ENCODE results near the gene DAB2. TPM values are rescaled to one million over a fixed set of nuclear protein-coding genes. Genes with fewer than 3 reads are reported as not detected.

Gene DAB2
- total RNA-seq, 1 donor from 2014 or later = 33.6 TPM

DNA sequence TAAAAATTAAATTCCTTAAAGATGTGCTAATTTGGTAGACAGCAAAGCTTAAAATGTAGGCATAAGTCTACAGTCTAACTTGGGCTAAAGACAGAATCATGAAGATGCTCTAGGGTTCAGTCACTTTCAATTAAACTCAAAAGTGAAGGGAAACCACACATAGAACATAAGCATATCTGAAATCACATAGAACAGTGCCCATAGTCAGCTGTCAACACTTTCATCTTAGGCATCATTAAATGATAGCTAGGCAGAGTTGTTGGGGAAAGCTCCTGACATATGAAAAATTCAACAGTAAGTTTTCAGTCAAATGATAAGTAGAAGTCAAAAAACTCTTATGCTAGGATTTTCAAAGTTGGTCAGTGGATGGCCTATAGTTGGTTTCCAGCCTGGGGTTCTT, 11.0 kb downstream of the DAB2 start:
- TF ChIP-seq, protein P1, sequence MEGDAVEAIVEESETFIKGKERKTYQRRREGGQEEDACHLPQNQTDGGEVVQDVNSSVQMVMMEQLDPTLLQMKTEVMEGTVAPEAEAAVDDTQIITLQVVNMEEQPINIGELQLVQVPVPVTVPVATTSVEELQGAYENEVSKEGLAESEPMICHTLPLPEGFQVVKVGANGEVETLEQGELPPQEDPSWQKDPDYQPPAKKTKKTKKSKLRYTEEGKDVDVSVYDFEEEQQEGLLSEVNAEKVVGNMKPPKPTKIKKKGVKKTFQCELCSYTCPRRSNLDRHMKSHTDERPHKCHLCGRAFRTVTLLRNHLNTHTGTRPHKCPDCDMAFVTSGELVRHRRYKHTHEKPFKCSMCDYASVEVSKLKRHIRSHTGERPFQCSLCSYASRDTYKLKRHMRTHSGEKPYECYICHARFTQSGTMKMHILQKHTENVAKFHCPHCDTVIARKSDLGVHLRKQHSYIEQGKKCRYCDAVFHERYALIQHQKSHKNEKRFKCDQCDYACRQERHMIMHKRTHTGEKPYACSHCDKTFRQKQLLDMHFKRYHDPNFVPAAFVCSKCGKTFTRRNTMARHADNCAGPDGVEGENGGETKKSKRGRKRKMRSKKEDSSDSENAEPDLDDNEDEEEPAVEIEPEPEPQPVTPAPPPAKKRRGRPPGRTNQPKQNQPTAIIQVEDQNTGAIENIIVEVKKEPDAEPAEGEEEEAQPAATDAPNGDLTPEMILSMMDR (IDR thresholded peaks at IDR 0.05) = no peak
- Histone ChIP-seq H3K27me3 (no peaks in the 10 kb centered on the region), H3K4me1 (peaks cover 6 to 34% of the 10 kb centered on the region in 2 donors), H3K4me3 (no peak overlapping the region), H3K9me3 (no peaks in the 10 kb centered on the region), H3K27ac (peak overlapping the region in 1 of 2 donors; percentile 37), H3K36me3 (peaks cover 0 to 2% of the 10 kb centered on the region in 2 donors)
- no peak for DNase-seq (ENCODE audit: low spot score in 2 of 2)
- intact Hi-C loops (cut with DNase I) = loop anchor here (10.0 kb wide), 1 partner anchor 569 kb away; the partner anchor contains the start of gene OSMR

DNA sequence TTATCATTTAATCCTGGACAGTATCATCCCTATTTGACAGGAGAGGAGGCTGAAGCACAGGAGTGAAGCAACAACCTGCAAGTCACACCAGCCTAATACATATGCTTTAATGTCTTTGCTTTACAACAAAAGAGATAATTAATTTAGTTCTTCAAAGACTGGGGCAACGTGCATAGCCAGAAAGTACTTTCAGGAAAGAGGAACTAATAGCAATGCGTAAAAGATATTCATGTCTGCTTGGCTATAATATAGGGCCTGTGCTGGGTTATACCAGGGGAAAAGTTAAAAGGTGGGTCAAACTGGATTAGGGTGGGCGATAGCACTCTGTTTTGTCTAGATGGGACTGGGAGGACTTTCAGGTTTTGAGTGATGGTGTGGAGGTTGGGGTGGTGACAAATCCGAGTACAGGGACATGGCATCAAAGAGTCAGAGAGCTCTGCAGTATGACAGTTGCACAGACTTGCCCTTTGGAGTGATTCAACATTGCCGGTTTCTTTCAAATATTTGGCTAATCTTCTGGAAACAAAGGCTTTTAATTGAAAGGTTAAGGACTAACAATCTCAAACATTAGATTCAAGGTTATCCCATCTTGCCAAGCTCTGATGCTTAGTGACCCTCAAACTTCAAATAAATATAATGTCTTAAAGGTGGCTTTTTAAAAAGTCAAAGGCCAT, 11.9 kb downstream of the DAB2 start:
- intact Hi-C loops (cut with DNase I) = loop anchor here (10.0 kb wide), 1 partner anchor 568 kb away; the partner anchor contains the start of gene OSMR
- no peak for DNase-seq (ENCODE audit: low spot score in 2 of 2)
- H3K27me3 ChIP-seq = no peaks in the 10 kb centered on the region
- H3K4me3 ChIP-seq = no peak overlapping the region
- peak overlapping the region; percentile 14 to 37 for H3K27ac ChIP-seq
- TF ChIP-seq, protein P1 (IDR thresholded peaks at IDR 0.05) = no peak
- peaks cover 0 to 2% of the 10 kb centered on the region in 2 donors for H3K36me3 ChIP-seq
- H3K4me1 ChIP-seq = peaks cover 6 to 38% of the 10 kb centered on the region in 2 donors
- no peaks in the 10 kb centered on the region for H3K9me3 ChIP-seq

DNA sequence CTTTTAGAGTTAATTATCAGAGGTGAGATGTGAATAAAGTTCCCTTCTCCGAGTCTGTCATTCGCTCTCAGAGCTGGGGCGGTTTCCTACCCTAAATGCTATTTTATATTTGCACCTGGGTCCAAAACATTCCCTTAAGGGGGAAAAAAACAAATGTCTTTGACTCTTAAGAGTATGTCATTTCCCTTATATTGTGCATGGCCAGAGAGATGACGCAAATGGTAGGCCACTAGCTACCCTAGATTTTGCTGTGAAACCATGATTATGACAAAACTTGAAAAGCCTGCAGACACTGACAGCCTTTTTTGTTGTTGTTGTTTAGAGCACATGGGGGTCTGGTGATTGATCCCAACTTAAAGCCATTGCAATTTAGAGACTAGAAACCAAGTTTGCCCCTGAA, 12.8 kb downstream of the DAB2 start:
- Histone ChIP-seq H3K4me1 (peaks cover 6 to 34% of the 10 kb centered on the region in 2 donors), H3K9me3 (no peaks in the 10 kb centered on the region), H3K27ac (peak overlapping the region; percentile 14 to 84), H3K36me3 (no peaks in the 10 kb centered on the region), H3K4me3 (no peak overlapping the region), H3K27me3 (no peaks in the 10 kb centered on the region)
- TF ChIP-seq, protein P1 (IDR thresholded peaks at IDR 0.05) = no peak
- DNase-seq (ENCODE audit: low spot score in 2 of 2) = no peak
- intact Hi-C loops (cut with DNase I) = loop anchor here (10.0 kb wide), 1 partner anchor 567 kb away; the partner anchor contains the start of gene OSMR

DNA sequence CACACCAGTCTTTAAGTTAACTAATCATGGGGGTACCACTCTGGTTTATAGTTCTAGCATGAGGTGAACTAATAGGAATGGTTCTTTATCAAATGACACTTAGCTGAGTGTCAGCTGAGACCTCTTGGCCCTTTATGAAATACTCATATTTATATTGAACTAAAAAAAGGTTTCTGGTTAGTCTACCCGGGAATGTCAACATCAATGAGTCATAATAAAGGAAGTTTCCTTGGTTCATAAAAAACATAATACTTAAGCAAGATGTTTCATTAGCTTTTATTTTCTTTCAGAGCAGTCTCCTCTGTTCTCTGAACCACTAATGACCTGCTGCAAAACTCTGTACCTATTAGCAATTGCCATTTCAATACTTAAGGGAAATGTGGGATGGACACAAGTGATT, 13.7 kb downstream of the DAB2 start:
- no peaks in the 10 kb centered on the region for H3K9me3 ChIP-seq
- no peak for DNase-seq (ENCODE audit: low spot score in 2 of 2)
- TF ChIP-seq, protein P1 (IDR thresholded peaks at IDR 0.05) = no peak
- intact Hi-C loops (cut with DNase I) = loop anchor here (10.0 kb wide), 1 partner anchor 566 kb away; the partner anchor contains the start of gene OSMR
- H3K36me3 ChIP-seq = no peaks in the 10 kb centered on the region
- H3K27me3 ChIP-seq = no peaks in the 10 kb centered on the region
- peak overlapping the region in 1 of 2 donors; percentile 20 for H3K4me3 ChIP-seq
- peak overlapping the region; percentile 59 to 84 for H3K27ac ChIP-seq
- peaks cover 6 to 34% of the 10 kb centered on the region in 2 donors for H3K4me1 ChIP-seq

DNA sequence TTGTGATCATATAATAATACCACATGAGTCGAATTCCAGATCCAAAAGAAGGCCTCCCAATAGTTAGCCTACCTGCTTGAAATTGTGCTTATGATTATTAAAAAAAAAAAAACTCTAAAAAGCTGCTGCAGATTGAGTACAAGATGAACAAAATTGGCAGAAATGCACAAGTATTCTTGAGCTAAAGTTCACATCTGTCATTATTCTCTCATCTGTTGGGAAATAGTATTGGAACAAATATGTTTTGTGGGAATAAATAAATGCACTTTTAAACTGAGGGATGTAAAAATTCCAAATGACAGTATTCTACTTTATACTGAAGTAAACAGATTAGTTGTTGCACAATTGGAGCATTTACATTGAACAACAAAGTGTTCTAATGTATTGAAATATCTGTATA, 15.7 kb downstream of the DAB2 start:
- no peaks in the 10 kb centered on the region for H3K27me3 ChIP-seq
- H3K4me1 ChIP-seq = peaks cover 6 to 32% of the 10 kb centered on the region in 2 donors
- H3K36me3 ChIP-seq = no peaks in the 10 kb centered on the region
- no peaks in the 10 kb centered on the region for H3K9me3 ChIP-seq
- TF ChIP-seq, protein P1 (IDR thresholded peaks at IDR 0.05) = no peak
- intact Hi-C loops (cut with DNase I) = loop anchor here (10.0 kb wide), 1 partner anchor 334 kb away; the partner anchor contains the start of gene RICTOR
- DNase-seq (ENCODE audit: low spot score in 2 of 2) = no peak
- H3K4me3 ChIP-seq = no peak overlapping the region
- no peak overlapping the region for H3K27ac ChIP-seq

Measured in ascending aorta (tissue), 2 donors.